ENCODE measurements around the gene WSCD2.
A peak's percentile ranks its signal among the peaks of the same experiment; 100 is the strongest.

Gene WSCD2

DNA sequence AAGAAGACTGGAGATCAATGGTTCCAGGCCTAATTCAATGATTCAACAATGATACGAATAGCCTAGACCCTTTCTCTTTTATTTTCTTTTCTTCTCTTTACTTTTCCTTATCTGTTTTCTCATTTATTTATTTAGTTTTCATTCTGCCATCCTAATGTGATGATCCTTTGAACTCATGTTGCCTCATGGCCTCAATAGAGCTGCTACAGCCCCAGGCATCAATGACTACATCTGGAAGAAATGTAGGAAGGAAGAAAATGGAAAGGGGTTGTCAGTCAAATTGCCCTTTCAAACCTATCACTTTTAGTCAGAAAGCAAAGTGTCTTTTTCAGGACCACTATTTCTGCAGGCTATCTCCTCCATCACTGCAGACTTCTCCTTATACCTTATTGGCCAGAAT is 140.1 kb downstream of the WSCD2 start:
- ATAC-seq: no peak

DNA sequence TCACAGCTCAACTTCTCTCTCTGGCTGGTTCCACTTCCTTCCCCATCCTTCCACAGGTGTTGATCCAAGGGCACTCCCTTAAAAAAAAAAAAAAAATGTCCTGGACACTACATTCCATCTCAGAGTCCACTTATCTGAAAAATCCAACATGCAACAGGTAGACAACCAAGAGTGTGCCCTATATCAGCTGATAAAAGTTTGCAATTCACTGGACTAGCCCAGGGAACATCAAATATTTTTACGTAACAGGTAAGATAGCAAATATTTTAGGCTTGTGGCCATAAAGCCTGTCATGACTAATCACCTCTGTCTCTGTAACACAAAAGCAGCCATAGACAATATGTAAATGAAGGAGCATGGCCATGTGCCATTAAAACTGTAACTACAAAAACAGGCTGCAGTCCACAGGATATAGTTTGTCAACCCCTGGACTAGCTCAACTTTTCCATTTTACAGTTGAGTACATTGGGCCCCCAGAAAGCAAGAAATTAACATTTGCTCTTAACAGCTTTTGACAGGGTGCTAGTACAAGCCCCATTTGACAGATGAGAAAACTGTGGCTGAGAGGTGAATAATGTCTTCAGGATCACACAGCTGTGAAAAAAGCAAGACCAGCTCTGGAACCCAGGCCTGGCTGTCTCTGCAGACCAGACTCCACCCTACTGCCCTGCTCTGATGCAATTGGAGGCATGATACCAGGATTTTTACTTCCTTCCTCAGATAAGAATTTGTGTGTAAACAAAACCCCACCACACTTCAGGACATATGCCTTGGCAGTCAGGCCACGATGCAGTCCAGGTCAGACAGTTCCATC is 141.2 kb downstream of the WSCD2 start:
- ATAC-seq (no peak), DNase-seq (no peak)

More for the DNA sequence above, 140.1 kb downstream of the WSCD2 start:
- no peak for DNase-seq

DNA sequence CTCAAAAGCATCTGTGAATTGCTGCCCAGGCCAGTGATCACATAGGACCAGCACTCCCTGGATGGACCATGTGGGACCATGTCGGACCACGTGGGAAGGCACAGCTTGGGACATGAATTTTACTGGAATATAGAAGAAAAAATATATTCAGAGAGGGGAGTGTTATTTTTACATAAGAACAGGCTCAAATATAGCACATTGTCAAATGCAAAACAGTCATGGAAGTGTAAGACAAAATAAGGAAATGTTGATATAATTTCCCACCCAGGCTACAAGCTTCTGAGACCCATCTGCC is 141.7 kb downstream of the WSCD2 start:
- ATAC-seq: no peak
- no peak for DNase-seq

DNA sequence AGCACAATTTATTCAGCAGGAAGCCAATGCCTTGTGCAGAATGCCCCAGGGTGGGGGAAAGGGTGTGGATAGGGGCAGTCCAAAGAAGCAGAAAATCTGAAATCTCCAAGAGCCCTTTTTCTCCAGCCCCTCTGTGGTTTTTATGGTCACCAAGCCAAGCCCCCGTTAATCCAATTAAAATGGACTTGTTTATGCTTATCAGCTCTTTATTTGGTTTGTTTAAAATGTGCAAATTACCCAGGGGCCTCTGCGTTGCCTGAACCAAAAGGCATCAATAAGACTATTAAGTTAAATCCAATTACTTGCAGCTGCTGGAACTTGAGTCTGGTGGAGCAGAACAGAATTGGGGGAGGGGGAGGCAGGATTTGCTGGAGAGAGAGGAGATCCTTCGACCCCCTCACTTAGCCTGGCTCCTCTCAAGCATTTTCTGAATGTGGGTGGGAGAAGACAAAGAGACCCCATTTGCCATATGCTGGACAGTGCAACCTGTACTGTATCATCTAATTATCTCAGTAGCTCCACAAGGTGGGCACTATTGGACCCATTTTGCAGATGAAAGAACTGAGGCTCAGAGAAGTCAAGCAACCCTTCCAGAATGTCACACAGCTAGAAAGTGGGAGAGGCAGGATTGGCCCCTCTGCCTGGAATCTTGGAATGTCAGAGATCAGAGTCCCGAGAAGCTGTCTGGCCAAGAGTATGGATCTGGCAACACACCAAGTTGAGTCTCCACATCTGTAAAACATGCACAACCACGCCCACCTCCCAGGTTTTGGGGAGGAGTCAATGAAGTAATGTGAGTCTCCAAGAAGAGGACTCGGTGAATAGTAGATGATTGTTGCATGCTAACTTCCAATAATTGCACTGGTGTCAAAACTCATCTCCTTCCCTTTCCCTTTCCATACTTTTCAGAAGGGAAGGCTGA is 143.1 kb downstream of the WSCD2 start:
- ATAC-seq (no peak), DNase-seq (no peak)

DNA sequence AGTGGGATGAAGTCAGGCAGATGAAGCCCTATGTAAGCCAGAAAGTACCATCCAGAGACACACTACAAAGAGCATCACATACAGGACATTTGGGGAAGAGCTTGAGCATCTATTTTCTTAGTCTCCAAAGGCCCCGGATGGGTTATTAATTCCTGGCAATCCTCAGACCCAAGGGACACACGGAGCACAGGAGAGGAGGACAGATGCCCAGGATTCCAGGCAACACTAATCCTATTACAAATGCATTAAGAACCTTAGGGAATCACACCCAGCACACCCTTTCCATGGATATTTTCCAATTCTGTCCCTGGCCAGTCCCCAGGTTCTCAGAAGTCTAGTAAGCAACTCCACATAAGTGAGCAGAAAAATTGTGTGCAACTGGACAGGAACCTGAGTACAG is 144.1 kb downstream of the WSCD2 start:
- ATAC-seq (no peak), DNase-seq (no peak)

DNA sequence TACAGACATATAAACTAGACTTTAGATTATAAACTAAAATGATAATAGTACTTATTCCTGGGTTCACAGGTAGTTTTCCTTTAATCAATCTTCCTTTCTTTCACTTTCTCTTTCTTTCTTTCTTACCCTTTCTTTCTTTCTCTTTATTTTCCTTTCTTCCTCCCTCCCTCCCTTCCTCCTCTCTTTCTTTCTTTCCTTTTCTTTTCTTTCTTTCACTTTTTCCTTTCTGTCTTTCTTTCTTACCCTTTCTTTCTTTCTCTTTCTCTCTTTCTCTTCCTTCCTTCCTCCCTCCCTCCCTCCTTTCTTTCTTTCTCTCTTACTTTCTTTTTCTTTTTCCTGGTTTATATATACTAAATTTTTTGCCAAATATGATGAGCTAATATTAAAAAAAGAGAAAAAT is 148.5 kb downstream of the WSCD2 start:
- ATAC-seq (no peak), DNase-seq (no peak)

DNA sequence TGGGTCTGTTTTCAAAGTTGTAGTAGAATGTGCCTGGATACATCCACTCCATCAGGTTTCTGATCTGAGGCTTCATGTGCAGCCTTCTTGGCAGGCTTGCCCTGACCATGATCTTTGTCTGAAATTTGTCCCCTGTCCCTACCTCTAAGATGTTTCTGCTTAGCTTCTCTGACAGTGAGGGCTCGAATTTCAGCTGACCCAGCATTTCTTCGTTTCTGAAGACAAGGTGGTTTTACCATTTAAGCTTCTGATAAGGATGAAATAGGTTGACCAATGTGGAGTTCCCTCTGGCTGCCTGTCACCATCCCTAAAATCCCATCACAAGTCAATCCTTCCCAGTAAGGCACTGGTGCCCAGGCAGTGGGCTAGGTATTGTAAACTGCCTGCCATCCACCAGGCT is 153.1 kb downstream of the WSCD2 start:
- ATAC-seq (no peak), DNase-seq (no peak)

DNA sequence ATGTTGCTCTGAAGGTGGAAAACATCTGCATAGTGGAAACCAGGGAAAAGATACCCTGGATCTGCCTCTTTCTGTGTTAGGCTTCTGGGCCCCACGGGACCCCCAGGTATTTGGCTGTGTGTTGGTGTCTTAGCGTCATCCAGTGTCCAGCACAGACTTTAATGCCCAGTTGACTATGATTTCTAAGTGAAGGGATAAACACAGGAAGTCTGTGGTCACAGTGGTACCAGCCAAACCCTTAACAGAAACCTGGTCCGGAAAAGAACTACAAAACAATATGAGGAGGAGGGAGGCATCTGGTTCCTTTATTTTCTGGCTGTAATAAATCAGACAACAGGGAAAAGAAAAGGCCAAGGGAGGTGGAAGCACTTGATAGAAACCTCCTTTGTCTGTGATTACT is 153.6 kb downstream of the WSCD2 start:
- DNase-seq (no peak), ATAC-seq (no peak)

DNA sequence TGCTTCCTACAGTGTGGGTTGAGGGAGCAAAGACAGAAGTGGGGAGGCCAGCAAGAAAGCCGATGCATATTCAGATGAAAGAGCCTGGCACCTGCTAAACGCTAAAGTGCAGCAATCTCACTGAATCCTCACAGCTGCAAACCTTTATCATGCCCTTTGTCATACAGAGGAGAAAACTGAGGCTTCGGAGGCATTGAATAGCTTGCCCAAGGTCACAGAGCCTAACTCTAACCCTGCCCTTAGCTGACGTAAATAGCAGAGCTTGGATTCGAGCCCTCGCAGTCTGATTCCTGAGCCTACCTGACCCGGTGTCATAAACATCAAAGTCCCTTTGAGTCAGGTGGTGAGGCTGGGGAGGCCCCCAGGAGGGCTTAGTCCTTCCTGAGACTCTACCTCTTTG is 155.1 kb downstream of the WSCD2 start:
- DNase-seq (no peak), ATAC-seq (no peak)

DNA sequence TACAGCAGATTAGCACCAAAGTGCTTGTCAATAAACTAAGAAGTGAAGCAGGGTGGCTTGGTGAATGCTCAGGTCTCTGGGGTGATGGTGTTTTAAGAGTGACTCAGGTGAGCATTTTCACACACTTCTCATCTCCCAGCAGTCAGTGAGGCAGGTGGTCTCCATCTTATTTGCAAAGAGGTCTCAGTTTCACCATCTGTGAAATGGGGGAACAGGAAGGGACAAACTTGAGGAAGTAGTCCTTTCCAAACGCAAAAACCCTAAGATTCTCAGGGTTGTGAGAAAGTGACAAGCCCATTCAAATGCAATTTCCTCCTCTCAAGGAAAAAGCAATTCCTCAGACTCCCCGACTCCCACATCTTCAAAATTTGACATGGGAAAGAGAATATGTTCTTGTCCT is 155.9 kb downstream of the WSCD2 start:
- ATAC-seq: no peak
- DNase-seq: no peak

DNA sequence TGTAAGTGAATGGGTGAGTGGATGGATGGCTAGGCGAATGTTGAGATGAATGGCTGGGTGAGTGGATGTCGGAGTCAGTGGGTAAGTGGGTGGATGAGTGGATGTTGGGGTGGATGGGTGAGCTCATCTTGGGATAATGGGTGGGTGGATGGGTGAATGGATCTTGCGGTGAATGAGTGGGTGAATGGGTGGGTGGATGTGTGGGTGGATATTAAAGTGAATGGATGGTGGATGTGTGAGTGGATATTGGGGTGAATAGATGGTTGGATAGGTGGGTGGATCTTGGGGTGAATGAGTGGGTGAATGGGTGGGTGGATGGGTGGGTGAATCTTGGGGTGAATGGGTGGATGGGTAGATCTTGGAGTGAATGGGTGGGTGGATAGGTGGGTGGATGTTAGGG is 158.1 kb downstream of the WSCD2 start:
- DNase-seq: no peak
- ATAC-seq: no peak

DNA sequence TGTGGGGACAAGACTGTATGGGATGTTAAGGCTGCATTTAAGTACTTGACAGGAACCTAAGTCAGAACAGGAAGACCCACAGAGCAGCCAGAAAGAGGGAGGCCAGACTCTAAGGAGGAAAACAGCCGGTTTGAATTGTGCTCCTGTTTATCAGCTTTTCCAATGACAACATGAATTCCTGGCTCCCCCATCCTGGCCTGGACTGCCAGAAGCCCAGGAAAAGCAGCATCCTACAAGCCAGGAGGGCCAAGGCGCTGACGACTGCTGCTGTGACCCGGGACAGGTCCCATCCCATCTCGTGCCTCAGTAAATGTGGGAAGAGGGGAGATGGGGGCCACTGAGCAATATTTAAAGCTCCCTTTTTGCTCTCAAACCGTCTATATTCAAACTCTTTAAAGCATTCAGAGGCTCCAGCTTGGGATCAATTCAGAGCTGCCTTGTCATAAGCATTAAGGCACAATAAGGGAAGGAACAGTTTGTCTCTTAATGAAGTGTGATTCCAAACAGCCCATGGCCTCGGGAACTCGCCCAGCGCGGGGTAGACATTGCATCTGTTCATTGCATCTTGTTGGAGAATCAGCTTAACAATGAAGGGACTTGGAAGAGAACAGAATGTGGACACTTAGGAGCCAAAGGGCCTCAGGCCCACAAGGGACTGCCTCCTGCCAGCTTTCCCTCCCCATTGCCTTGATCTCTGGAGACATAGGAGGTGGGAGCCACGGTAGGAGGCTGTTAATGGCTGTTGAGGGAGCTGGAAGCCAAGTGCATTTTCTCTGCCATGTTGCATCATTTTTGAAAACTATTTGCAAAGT is 160.5 kb downstream of the WSCD2 start:
- no peak for DNase-seq
- no peak for ATAC-seq

DNA sequence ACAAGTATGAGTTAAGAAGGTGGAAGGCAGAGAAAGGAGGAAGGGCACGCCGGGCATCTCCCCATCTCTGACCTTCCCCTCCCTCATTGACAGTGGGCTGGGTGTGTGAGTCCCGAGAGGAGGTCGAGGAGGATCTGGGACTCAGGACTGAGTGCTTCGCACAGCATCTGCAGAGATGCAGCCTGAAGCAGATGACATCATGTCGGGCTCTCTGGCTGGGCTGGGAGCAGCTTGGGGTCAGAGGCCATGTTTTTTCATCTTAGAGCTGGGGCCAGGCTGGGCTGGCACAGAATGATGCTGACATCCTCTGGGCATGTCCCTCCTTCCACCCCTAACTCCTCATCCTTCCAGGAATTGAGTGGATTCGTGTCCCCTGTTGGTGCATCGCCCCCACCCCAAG is 166.6 kb downstream of the WSCD2 start:
- DNase-seq: no peak
- no peak for ATAC-seq

DNA sequence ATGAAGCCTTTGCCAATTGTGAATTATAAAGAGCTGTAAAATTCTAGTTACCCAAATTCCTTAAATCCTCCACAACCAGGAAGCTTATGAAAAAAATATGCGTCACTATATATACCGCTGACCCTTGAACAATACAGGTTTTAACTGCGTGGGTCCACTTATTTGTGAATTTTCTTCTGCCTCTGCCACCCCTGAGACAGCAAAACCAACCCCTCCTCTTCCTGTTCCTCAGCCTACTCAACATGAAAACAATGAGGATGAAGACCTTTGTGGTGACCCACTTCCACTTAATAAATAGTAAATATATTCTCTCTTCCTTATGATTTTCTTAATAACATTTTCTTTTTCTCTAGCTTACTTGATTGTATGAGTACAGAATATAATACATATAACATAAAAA is 167.9 kb downstream of the WSCD2 start:
- no peak for ATAC-seq
- DNase-seq: no peak

DNA sequence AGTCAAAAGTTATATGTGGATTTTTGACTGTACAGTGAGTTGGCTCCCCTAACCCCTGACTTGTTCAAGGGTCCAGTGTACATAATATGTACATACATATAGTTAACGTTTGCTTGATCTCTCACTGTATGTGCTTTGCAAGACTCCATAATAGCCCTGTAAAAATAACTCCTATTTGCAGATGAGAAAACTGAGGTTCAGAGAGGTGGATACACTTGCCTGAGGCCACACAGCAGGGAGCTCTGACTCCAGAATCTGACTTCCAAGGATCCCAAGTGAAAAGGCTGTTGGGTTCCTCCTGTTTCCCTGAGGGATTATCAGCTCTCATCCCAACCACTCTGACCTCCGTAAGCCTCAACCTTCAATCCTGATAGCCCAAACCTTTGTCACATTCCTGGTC is 168.3 kb downstream of the WSCD2 start:
- ATAC-seq (no peak), DNase-seq (no peak)

DNA sequence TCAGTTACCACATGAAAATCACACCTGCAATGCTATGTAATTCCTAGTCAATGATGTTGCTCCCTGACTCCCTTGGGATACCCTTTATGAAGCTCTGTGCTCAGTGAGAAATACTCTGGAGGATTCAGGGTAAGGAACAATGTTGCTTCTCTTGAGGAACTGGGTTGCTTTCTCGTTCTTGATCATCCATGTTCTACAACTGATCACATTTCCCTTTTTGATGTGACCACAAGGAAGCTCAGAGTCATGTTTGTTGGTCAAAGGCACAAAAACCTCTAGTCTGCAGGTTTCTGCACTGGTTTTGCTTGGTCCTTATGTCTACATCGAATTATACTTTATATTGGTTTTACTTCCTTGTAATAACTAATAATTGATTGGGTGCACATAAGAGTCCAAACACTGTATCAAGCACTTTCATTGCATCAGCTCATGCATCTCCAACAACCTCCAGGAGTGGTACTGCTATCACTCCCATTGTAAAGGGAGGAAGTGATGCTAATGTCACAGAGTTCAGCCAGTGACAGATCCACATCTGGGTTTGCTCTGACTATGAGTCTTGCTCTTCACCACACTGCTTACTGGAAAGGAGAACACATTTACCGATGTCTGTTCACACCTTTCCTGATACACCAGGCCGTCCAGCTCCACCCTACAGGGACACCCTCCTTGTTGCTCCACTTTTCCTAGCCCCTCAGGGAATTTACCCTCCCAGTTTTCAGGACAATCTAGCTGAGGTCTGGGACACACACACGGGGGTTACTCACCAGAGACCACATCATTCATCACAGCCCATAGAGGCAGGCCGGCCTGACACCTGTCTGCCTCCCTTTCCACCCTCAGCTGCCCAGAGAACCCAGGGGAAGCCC is 169.0 kb downstream of the WSCD2 start:
- ATAC-seq (peak; percentile 19), DNase-seq (no peak)

DNA sequence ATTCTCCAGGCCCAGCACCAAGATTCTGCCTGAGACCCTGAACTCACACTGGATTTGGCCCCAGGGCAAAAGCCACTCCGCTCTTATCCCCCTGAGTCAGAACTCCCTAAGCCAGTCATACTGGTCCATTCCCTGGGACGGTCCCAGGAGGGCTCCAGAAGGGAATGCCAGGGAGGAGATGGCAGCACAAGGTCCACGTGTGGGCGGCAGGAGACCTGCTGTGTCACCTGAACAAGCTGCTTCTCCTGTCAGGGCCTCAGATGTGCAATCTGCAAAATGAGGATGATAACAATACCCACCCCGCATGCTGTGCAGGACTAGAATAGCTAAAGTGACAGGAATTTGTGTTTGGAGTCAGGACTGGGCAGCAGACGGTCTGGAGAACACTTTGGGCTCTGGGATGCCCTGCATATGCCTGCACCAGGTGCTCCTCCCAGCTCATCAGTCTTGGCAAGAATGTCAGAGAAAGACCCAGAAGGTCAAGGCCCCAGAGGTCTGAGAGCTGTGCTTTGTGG is 169.7 kb downstream of the WSCD2 start:
- no peak for ATAC-seq
- no peak for DNase-seq

DNA sequence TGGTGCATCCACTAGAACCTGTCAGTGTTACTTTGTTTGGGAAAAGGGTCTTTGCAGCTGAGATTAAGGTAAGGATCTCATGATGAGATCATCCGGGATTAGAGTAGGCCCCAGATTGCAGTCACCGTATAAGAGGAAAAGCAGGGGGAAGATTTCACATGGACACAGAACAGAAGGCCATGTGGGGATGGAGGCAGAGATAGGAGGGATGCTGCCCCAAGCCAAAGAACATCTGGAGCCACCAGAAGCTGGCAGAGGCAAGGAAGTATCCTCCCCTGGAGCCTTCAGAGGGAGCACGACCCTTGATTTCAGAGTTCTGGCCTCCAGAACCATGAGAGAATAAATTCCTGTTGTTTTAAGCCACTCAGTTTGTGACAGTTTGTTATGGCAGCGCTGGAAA is 170.4 kb downstream of the WSCD2 start:
- ATAC-seq: no peak
- no peak for DNase-seq
